ENCODE measurements around the gene KRTAP1-4.
"Not testable (repeated sequence)": the region's sequence is repeated elsewhere in the genome, so short reads cannot be mapped to it uniquely, and the experiment has no call there.

Gene KRTAP1-4

DNA sequence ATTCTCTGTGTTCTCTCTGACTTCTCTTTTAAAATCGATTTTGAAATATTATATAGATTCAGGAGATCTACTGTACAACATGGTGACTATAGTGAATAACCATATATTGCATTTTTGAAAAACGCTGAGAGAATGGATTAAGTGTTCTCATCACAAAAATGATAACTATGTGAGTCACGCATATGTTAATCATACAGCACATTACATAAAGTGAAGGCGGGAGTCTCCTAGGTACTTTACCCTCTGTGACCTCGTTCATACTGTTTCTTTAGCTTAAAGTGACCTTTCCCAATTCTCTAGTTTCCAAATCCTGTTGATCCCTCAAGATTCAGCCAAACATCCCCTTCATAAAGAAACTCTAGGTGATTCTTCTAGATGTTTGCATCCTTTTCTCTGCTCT, 27.2 kb downstream of the KRTAP1-4 start:
- H3K4me3 ChIP-seq (ENCODE audit: low read depth, low read length): no peak overlapping the region
- no peak overlapping the region for H3K9ac ChIP-seq (ENCODE audit: low read depth, low read length)
- peaks cover 4% of the 10 kb centered on the region; the same call in 1 of the 2 replicates for H3K4me1 ChIP-seq (ENCODE audit: control insufficient read depth, insufficient read depth, low read length)
- H3K36me3 ChIP-seq (ENCODE audit: control insufficient read depth, insufficient read depth, low read length): no peaks in the 10 kb centered on the region
- H3K9me3 ChIP-seq (ENCODE audit: control insufficient read depth, insufficient read depth, low read length): no peaks in the 10 kb centered on the region
- H3K27ac ChIP-seq (ENCODE audit: low read depth, low read length): no peak overlapping the region
- no peaks in the 10 kb centered on the region for H3K27me3 ChIP-seq (ENCODE audit: control insufficient read depth, insufficient read depth, low read length)

DNA sequence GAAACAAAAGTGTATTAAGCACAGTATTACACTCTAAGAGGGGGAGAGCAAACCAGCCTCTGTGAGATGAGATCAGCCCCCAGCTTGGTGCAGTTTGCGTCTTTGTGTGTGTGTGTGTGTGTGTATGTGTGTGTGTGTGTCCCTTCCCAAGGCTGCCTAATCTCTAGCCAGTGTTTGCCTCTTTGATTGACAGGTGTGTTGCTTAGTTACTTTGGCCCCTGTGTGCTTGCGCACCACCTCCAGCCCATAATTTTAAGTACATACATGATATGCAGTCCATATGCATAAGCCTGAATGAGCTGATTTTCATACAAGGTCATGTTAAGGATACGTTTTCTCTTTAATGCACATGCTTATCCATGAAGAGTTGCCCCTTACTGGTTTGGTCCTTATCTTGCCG, 28.2 kb downstream of the KRTAP1-4 start:
- Histone ChIP-seq H3K4me1 (ENCODE audit: control insufficient read depth, insufficient read depth, low read length) (peaks cover 4% of the 10 kb centered on the region; the same call in 1 of the 2 replicates), H3K36me3 (ENCODE audit: control insufficient read depth, insufficient read depth, low read length) (no peaks in the 10 kb centered on the region), H3K9ac (ENCODE audit: low read depth, low read length) (no peak overlapping the region), H3K27ac (ENCODE audit: low read depth, low read length) (no peak overlapping the region), H3K4me3 (ENCODE audit: low read depth, low read length) (no peak overlapping the region), H3K27me3 (ENCODE audit: control insufficient read depth, insufficient read depth, low read length) (no peaks in the 10 kb centered on the region), H3K9me3 (ENCODE audit: control insufficient read depth, insufficient read depth, low read length) (no peaks in the 10 kb centered on the region)

DNA sequence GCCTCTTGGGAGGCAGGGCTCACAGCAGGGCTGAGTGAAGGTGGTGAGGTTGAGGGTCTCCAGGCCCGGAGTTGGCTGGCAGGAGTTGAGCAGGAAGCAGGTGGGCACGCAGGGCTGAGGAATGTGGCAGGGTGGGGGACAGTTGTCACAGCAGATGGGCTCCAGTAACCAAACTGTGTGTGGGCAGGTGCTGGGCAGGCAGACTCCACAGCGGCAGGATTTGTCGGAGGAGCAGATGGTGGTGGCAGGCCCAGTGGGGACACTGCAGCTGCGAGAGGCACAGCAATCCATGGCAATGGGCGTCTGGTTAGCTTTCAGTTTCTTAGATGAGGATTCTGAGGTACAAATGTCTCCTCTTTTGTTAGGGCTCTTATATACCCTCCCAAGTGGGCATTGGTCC, 30.4 kb downstream of the KRTAP1-4 start, which contains the start of gene KRTAP3-2:
TSS of gene KRTAP3-2 (minus strand) at position 344 of the 400 bp plus-strand sequence. CDS start at position 291, 53 bp downstream.
- not testable (repeated sequence) for H3K27ac ChIP-seq (ENCODE audit: low read depth, low read length); H3K9ac ChIP-seq (ENCODE audit: low read depth, low read length); H3K4me3 ChIP-seq (ENCODE audit: low read depth, low read length); H3K9me3 ChIP-seq (ENCODE audit: control insufficient read depth, insufficient read depth, low read length); H3K36me3 ChIP-seq (ENCODE audit: control insufficient read depth, insufficient read depth, low read length); H3K4me1 ChIP-seq (ENCODE audit: control insufficient read depth, insufficient read depth, low read length); H3K27me3 ChIP-seq (ENCODE audit: control insufficient read depth, insufficient read depth, low read length)

DNA sequence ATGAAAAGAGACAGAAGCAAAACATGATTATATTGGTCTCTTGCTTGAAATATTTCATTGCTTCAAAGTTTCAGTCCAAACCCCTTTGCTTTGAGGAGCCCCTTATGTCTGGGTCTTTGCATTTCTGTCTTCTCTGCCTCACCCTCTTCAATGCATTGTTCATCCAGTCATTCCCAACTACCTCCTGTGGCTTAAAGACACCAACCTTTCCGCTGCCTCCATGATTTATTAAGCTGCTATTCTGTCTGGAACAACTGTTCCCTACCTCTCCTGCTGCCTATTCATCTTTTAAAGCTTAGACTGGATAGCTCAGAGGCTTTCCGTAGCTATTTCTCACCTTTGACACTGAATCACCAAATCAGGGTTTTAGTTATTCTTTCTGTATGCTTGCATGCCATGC, 32.6 kb downstream of the KRTAP1-4 start:
- Histone ChIP-seq H3K4me3 (ENCODE audit: low read depth, low read length) (no peak overlapping the region), H3K27ac (ENCODE audit: low read depth, low read length) (no peak overlapping the region), H3K9ac (ENCODE audit: low read depth, low read length) (no peak overlapping the region), H3K27me3 (ENCODE audit: control insufficient read depth, insufficient read depth, low read length) (no peaks in the 10 kb centered on the region), H3K9me3 (ENCODE audit: control insufficient read depth, insufficient read depth, low read length) (no peaks in the 10 kb centered on the region), H3K4me1 (ENCODE audit: control insufficient read depth, insufficient read depth, low read length) (no peaks in the 10 kb centered on the region), H3K36me3 (ENCODE audit: control insufficient read depth, insufficient read depth, low read length) (no peaks in the 10 kb centered on the region)

DNA sequence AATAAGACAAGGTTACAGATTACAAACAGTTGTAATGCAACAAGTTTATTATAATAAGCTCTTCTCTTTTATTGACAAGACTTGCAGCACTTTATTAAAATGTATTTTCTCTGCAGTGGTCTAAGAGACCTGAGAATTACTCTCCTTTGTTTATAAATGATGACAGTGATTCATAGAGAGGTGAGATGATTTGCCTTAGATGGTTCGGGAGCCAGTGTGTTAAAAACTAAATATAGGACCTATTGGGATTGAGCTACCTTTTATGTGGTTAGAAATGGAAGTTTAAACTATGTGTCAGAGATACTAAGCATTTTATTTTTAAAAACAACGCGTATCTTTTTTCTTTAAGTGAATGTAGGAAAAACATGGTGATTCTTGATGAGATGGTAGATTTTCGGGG, 33.2 kb downstream of the KRTAP1-4 start:
- Histone ChIP-seq H3K27ac (ENCODE audit: low read depth, low read length) (no peak overlapping the region), H3K27me3 (ENCODE audit: control insufficient read depth, insufficient read depth, low read length) (no peaks in the 10 kb centered on the region), H3K4me1 (ENCODE audit: control insufficient read depth, insufficient read depth, low read length) (no peaks in the 10 kb centered on the region), H3K4me3 (ENCODE audit: low read depth, low read length) (no peak overlapping the region), H3K9me3 (ENCODE audit: control insufficient read depth, insufficient read depth, low read length) (no peaks in the 10 kb centered on the region), H3K9ac (ENCODE audit: low read depth, low read length) (no peak overlapping the region), H3K36me3 (ENCODE audit: control insufficient read depth, insufficient read depth, low read length) (no peaks in the 10 kb centered on the region)

DNA sequence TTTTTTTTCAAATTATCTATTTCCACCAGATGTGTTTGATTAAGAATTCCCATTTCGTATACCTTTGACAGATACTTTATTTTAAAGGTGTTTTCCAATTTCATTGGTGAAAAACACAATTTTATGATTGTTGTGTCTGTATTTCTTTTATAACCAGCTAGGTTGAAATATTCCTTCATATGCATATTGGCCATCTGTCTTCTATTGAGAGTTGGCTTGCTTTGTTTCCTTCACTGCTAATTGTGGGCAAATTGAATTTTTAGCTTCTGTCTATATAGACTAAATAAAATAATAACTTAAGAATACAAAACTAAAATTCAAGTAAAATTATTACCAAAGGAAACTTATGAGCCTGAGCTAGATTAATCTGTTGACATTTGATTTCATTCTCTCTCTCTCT, 34.9 kb downstream of the KRTAP1-4 start:
- H3K9ac ChIP-seq (ENCODE audit: low read depth, low read length): no peak overlapping the region
- no peaks in the 10 kb centered on the region for H3K4me1 ChIP-seq (ENCODE audit: control insufficient read depth, insufficient read depth, low read length)
- no peaks in the 10 kb centered on the region for H3K9me3 ChIP-seq (ENCODE audit: control insufficient read depth, insufficient read depth, low read length)

DNA sequence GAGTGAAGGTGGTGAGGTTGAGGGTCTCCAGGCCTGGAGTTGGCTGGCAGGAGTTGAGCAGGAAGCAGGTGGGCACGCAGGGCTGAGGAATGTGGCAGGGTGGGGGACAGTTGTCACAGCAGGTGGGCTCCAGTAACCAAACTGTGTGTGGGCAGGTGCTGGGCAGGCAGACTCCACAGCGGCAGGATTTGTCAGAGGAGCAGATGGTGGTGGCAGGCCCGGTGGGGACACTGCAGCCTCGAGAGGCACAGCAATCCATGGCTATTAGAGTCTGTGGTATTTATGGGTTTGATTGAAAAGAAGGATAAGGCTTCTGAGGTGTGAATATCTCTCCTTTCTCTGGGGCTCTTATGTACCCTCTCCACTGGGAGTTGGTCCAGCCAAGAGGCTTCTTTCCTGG, 36.2 kb downstream of the KRTAP1-4 start, which contains the start of gene KRTAP3-3:
TSS of gene KRTAP3-3 (minus strand) at position 326 of the 400 bp plus-strand sequence. CDS start at position 259, 67 bp downstream.
- no peaks in the 10 kb centered on the region for H3K36me3 ChIP-seq (ENCODE audit: control insufficient read depth, insufficient read depth, low read length)
- H3K4me3 ChIP-seq (ENCODE audit: low read depth, low read length): no peak within 1 kb of the TSS
- H3K9me3 ChIP-seq (ENCODE audit: control insufficient read depth, insufficient read depth, low read length): no peaks in the 10 kb centered on the region
- H3K4me1 ChIP-seq (ENCODE audit: control insufficient read depth, insufficient read depth, low read length): no peaks in the 10 kb centered on the region
- no peak within 1 kb of the TSS for H3K9ac ChIP-seq (ENCODE audit: low read depth, low read length)
- no peaks in the 10 kb centered on the region for H3K27me3 ChIP-seq (ENCODE audit: control insufficient read depth, insufficient read depth, low read length)
- no peak within 1 kb of the TSS for H3K27ac ChIP-seq (ENCODE audit: low read depth, low read length)

More for the DNA sequence above, 34.9 kb downstream of the KRTAP1-4 start:
- Histone ChIP-seq H3K27ac (ENCODE audit: low read depth, low read length) (no peak overlapping the region), H3K36me3 (ENCODE audit: control insufficient read depth, insufficient read depth, low read length) (no peaks in the 10 kb centered on the region), H3K4me3 (ENCODE audit: low read depth, low read length) (no peak overlapping the region), H3K27me3 (ENCODE audit: control insufficient read depth, insufficient read depth, low read length) (no peaks in the 10 kb centered on the region)

DNA sequence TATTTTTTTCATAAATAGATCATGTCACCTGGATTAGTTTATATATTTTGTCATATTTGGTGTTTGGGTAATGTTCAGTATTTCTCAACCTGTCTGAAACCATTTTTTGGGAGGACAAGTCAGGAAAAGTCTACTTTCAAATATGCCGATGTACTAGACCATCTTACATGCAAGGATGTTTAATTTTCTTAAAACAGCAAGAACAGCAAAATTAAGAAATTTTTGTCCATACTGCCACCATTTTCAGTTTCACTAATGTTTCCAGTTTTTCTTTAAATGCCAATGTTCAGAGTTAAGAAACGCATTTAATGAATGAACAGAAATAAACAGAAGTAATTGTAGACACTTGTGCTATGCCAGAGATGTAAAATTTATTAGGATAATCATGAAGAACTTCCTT, 36.9 kb downstream of the KRTAP1-4 start:
- no peaks in the 10 kb centered on the region for H3K36me3 ChIP-seq (ENCODE audit: control insufficient read depth, insufficient read depth, low read length)
- H3K27ac ChIP-seq (ENCODE audit: low read depth, low read length): no peak overlapping the region
- no peak overlapping the region for H3K4me3 ChIP-seq (ENCODE audit: low read depth, low read length)
- no peaks in the 10 kb centered on the region for H3K4me1 ChIP-seq (ENCODE audit: control insufficient read depth, insufficient read depth, low read length)
- no peak overlapping the region for H3K9ac ChIP-seq (ENCODE audit: low read depth, low read length)
- H3K9me3 ChIP-seq (ENCODE audit: control insufficient read depth, insufficient read depth, low read length): no peaks in the 10 kb centered on the region
- no peaks in the 10 kb centered on the region for H3K27me3 ChIP-seq (ENCODE audit: control insufficient read depth, insufficient read depth, low read length)

DNA sequence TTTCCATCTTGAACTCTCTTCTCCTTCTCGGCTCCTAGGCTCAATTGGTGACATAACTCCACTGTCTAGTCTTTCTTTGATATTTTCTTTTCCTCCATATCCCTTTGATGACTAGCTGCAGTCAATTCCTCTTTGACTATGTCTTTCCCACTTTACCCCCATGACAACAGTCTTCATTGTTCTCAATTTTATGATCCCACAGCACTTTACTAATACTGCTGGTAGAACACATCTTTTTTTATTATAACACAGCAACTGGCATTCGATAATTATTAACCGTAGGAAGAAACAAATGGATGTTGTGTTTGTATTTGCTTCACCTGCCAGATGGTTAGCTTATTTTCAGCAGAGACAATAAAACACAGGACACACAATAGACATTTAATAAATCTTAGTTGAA, 37.3 kb downstream of the KRTAP1-4 start:
- no peak overlapping the region for H3K4me3 ChIP-seq (ENCODE audit: low read depth, low read length)
- H3K27me3 ChIP-seq (ENCODE audit: control insufficient read depth, insufficient read depth, low read length): no peaks in the 10 kb centered on the region
- H3K9ac ChIP-seq (ENCODE audit: low read depth, low read length): no peak overlapping the region
- no peaks in the 10 kb centered on the region for H3K4me1 ChIP-seq (ENCODE audit: control insufficient read depth, insufficient read depth, low read length)
- no peaks in the 10 kb centered on the region for H3K36me3 ChIP-seq (ENCODE audit: control insufficient read depth, insufficient read depth, low read length)
- no peaks in the 10 kb centered on the region for H3K9me3 ChIP-seq (ENCODE audit: control insufficient read depth, insufficient read depth, low read length)
- no peak overlapping the region for H3K27ac ChIP-seq (ENCODE audit: low read depth, low read length)

DNA sequence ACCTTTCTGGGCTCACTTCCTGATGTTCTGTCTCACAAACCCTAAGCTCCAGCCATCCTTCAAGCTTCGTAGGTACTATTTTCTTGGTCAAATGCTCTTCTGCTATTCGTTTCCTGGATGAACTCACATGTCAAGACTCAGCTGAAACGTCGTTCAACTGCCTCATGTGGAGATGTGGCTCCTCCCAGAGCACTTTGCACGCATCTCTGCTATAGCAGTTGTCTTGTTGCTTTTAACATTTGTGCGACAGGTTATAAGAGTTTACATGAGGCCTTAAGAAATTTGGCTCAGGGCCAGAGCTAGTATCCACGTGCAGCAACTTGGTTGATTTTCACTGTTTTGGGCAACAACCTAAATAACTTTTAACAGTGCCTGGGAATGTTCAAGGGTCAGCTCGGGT, 43.1 kb downstream of the KRTAP1-4 start:
- Histone ChIP-seq H3K4me3 (ENCODE audit: low read depth, low read length) (no peak overlapping the region), H3K9me3 (ENCODE audit: control insufficient read depth, insufficient read depth, low read length) (no peaks in the 10 kb centered on the region), H3K9ac (ENCODE audit: low read depth, low read length) (no peak overlapping the region), H3K27me3 (ENCODE audit: control insufficient read depth, insufficient read depth, low read length) (no peaks in the 10 kb centered on the region), H3K27ac (ENCODE audit: low read depth, low read length) (no peak overlapping the region), H3K4me1 (ENCODE audit: control insufficient read depth, insufficient read depth, low read length) (no peaks in the 10 kb centered on the region), H3K36me3 (ENCODE audit: control insufficient read depth, insufficient read depth, low read length) (no peaks in the 10 kb centered on the region)

DNA sequence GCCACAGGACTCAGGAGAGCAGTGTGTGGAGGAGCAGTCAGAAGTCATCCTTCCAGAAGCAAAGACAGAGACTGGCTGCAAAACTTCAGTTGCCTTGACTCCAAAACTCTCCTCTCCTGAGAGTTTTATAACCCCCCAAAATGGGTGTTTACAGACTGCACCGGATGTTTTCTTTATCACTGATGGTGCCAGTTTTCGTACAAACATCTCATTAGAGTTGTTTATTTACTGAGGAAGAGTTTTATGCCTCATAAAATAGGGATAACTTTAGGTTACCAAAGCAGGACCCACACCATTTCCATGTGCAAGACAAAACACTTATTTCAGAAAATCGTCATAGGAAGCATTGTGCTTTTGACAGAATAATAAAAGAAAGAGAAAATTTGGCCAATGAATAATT, 45.8 kb downstream of the KRTAP1-4 start, which contains the start of gene KRT40:
TSS of gene KRT40 (minus strand) at position 101 of the 400 bp plus-strand sequence. CDS start at position 48, 53 bp downstream.
- Histone ChIP-seq H3K27ac (ENCODE audit: low read depth, low read length) (no peak within 1 kb of the TSS), H3K9ac (ENCODE audit: low read depth, low read length) (no peak within 1 kb of the TSS), H3K4me1 (ENCODE audit: control insufficient read depth, insufficient read depth, low read length) (peaks cover 9% of the 10 kb centered on the region; the same call in 1 of the 2 replicates), H3K4me3 (ENCODE audit: low read depth, low read length) (no peak within 1 kb of the TSS), H3K36me3 (ENCODE audit: control insufficient read depth, insufficient read depth, low read length) (no peaks in the 10 kb centered on the region), H3K9me3 (ENCODE audit: control insufficient read depth, insufficient read depth, low read length) (no peaks in the 10 kb centered on the region), H3K27me3 (ENCODE audit: control insufficient read depth, insufficient read depth, low read length) (no peaks in the 10 kb centered on the region)

Measured in HUES48 (cell line).